Glomerular endothelial cell (primary cell): Measurements from ENCODE around the gene EPM2A. TPM values are rescaled to one million over a fixed set of nuclear protein-coding genes. Genes with fewer than 3 reads are reported as not detected.

ENCODE experiments used
- DNase-seq: peaks from one replicate; pipeline ENCODE4 v3.0.0-alpha.2; 2011; ENCODE audit warnings: low read depth, low spot score; ENCODE audit errors: extremely low read depth
- total RNA-seq: library from RNA; depleted of rRNA; stranded (reverse); fragments of >200 nt; gene quantifications from 2 replicates; pipeline ENCODE4 v1.2.3, GENCODE V29; 2015

Gene EPM2A
- total RNA-seq, 1 donor from 2014 or later: 3.3 TPM

GRCh38 chr6:145688493-145688905 lies 46.8 kb downstream of the EPM2A start:
- DNase-seq: no peak

- DNase-seq: no peak
Measured at GRCh38 chr6:145685932-145686331, 49.4 kb downstream of the EPM2A start.

- no peak for DNase-seq
Measured at GRCh38 chr6:145681965-145682364, 53.4 kb downstream of the EPM2A start.

GRCh38 chr6:145673504-145673903 lies 61.8 kb downstream of the EPM2A start:
- DNase-seq: no peak

- no peak for DNase-seq
Measured at GRCh38 chr6:145670311-145670710, 65.0 kb downstream of the EPM2A start.

- no peak for DNase-seq
Measured at GRCh38 chr6:145669627-145670034, 65.7 kb downstream of the EPM2A start.

- DNase-seq: no peak
Measured at GRCh38 chr6:145668844-145669243, 66.5 kb downstream of the EPM2A start.

- no peak for DNase-seq
Measured at GRCh38 chr6:145660676-145661075, 74.6 kb downstream of the EPM2A start.

- no peak for DNase-seq
Measured at GRCh38 chr6:145656128-145656527, 79.2 kb downstream of the EPM2A start.

- DNase-seq: no peak
Measured at GRCh38 chr6:145652572-145652971, 82.7 kb downstream of the EPM2A start.

- DNase-seq: no peak
Measured at GRCh38 chr6:145651988-145652387, 83.3 kb downstream of the EPM2A start.

- no peak for DNase-seq
Measured at GRCh38 chr6:145648149-145648548, 87.2 kb downstream of the EPM2A start.

- DNase-seq: no peak
Measured at GRCh38 chr6:145647602-145648001, 87.7 kb downstream of the EPM2A start.

- DNase-seq: no peak
Measured at GRCh38 chr6:145643760-145644159, 91.6 kb downstream of the EPM2A start.

- DNase-seq: peak; percentile 68
Measured at GRCh38 chr6:145633981-145634627, 101.2 kb downstream of the EPM2A start.

GRCh38 chr6:145632971-145633370 lies 102.3 kb downstream of the EPM2A start:
- no peak for DNase-seq

- DNase-seq: no peak
Measured at GRCh38 chr6:145631374-145631773, 103.9 kb downstream of the EPM2A start.

GRCh38 chr6:145630598-145630997 lies 104.7 kb downstream of the EPM2A start:
- DNase-seq: no peak

- no peak for DNase-seq
Measured at GRCh38 chr6:145629478-145629877, 105.8 kb downstream of the EPM2A start.

GRCh38 chr6:145627451-145627850 lies 107.9 kb downstream of the EPM2A start:
- DNase-seq: no peak

GRCh38 chr6:145626857-145627256 lies 108.5 kb downstream of the EPM2A start:
- DNase-seq: no peak

- no peak for DNase-seq
Measured at GRCh38 chr6:145623231-145623630, 112.1 kb downstream of the EPM2A start.

- DNase-seq: no peak
Measured at GRCh38 chr6:145621776-145622175, 113.5 kb downstream of the EPM2A start.
